Measurements from ENCODE around the gene EIF5B.

EIF5B gene

GRCh38 chr2:99420031-99420430 lies 82.8 kb downstream of the EIF5B start:
- no peak for DNase-seq

GRCh38 chr2:99420751-99421299 lies 83.6 kb downstream of the EIF5B start:
- no peak for DNase-seq

- DNase-seq, result no peak
These were observed 84.3 kb downstream of the EIF5B start for GRCh38 chr2:99421469-99421868.

DNA sequence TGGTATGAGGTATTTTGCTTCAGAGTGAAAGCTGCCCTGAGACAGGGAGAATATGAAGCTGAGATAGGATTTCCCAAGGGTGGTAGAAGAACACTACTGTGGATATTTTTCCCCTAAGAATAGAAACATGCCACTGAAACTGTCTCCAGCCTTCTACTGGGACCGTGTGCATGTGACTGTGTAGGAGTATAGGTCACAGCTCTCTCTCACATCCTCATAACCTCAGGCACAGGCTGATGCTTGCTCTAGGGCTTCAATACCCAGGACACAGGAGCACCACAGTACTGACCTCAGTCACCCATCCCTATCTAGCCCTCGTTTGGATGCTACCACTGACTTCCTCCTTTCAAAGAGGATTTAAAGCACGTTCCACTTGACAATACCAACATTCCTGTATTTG lies 85.4 kb downstream of the EIF5B start:
- DNase-seq, result no peak

- no peak for DNase-seq
These were observed 87.2 kb downstream of the EIF5B start for GRCh38 chr2:99424371-99424770.

GRCh38 chr2:99425022-99425421 lies 87.8 kb downstream of the EIF5B start:
- DNase-seq, result no peak

- no peak for DNase-seq
These were observed 93.6 kb downstream of the EIF5B start for GRCh38 chr2:99430614-99431291.

GRCh38 chr2:99431587-99432275 lies 94.5 kb downstream of the EIF5B start:
- no peak for DNase-seq

DNA sequence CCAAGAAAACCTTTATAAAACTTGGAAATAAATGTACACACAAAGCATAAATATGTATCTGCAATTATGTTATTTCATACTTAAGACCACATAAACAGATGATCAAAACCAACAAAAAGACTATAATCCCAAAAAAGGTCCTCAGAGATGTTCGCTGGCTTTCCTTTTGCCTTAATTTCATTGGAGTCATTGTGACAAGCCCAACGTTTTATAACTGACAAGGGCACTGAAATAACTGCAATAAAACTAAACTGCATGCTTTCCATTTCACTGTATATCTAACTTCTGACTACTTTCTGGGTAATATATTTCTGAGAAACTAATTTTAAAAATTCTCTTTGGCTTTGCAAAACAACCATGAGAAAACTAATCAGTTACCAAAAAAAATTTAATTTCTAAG lies 96.2 kb downstream of the EIF5B start:
- no peak for DNase-seq

GRCh38 chr2:99436874-99437273 lies 99.7 kb downstream of the EIF5B start:
- no peak for DNase-seq

GRCh38 chr2:99439971-99440505 lies 102.8 kb downstream of the EIF5B start:
- DNase-seq, result no peak

GRCh38 chr2:99442837-99443236 lies 105.6 kb downstream of the EIF5B start:
- no peak for DNase-seq

GRCh38 chr2:99444222-99444621 lies 107.0 kb downstream of the EIF5B start:
- no peak for DNase-seq

DNA sequence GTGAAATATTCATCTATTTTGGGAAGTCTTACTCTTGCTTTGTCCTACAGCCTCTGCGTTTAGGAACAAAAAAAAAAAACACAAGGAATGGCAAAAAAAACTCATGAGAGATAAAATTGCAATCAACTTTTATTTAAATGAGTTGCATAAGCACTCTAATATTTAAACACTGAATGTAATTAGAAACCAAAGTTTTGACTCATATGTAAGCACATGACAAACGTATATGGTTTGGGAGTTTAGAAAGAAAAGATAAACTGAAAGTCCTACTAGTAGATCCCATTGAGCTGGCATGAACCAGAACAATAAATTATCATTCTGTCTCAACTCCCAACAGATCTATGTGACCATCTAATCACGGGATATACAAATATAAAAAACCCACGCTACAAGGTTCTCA lies 107.9 kb downstream of the EIF5B start:
- DNase-seq, result no peak

GRCh38 chr2:99448556-99448955 lies 111.4 kb downstream of the EIF5B start:
- no peak for DNase-seq

- DNase-seq, result no peak
These were observed 113.0 kb downstream of the EIF5B start for GRCh38 chr2:99450199-99450598.

Data from activated CD4-positive, CD25-positive, alpha-beta regulatory T cell (primary cell).